HepG2 (cell line): ENCODE results near the gene TSSK3. TPM values are rescaled to one million over a fixed set of nuclear protein-coding genes. Genes with fewer than 3 reads are reported as not detected.

Experiments used
- BCL6 ChIP-seq: IDR thresholded peaks from 2 replicates; pipeline ENCODE4 v1.6.1; 2016; ENCODE audit warnings: missing genetic modification reagents, missing compliant biosample characterization
- FOSL1 ChIP-seq: sonication (generic); formaldehyde crosslinking; IDR thresholded peaks from 2 replicates; pipeline ENCODE4 v1.9.0; 2021; ENCODE audit warnings: missing genetic modification reagents, borderline replicate concordance
- FOXM1 ChIP-seq: sonication (generic); formaldehyde crosslinking; IDR thresholded peaks from 2 replicates; pipeline ENCODE4 v1.5.0; 2020; ENCODE audit warnings: missing genetic modification reagents
- GABPB1 ChIP-seq: IDR thresholded peaks from 2 replicates; pipeline ENCODE4 v1.6.1; 2016; ENCODE audit warnings: mild to moderate bottlenecking, missing genetic modification reagents, moderate library complexity, missing compliant biosample characterization
- HDAC6 ChIP-seq: fragments of 200-600 bp; sonication (generic); IDR thresholded peaks from 2 replicates; pipeline ENCODE4 v1.7.0; 2017; ENCODE audit warnings: mild to moderate bottlenecking, antibody characterized with exemption, low read length, low read depth
- HMG20B ChIP-seq: conservative IDR thresholded peaks from 2 replicates; pipeline ENCODE4 v1.6.1; 2016; ENCODE audit warnings: missing genetic modification reagents, missing compliant biosample characterization
- JUND ChIP-seq: sonication (generic); formaldehyde crosslinking; IDR thresholded peaks from 2 replicates; pipeline ENCODE4 v1.8.0; 2022; ENCODE audit warnings: mild to moderate bottlenecking, missing genetic modification reagents
- MED13 ChIP-seq: sonication (generic); formaldehyde crosslinking; IDR thresholded peaks from 2 replicates; pipeline ENCODE4 v1.5.0; 2020; ENCODE audit warnings: missing genetic modification reagents
- NCOR1 ChIP-seq: fragments of 200-600 bp; sonication (generic); IDR thresholded peaks from 2 replicates; pipeline ENCODE4 v1.7.0; 2017; ENCODE audit warnings: antibody characterized with exemption, low read length, borderline replicate concordance
- PAX8 ChIP-seq: sonication (generic); formaldehyde crosslinking; IDR thresholded peaks from 2 replicates; pipeline ENCODE4 v1.8.0; 2022; ENCODE audit warnings: mild to moderate bottlenecking, missing genetic modification reagents, borderline replicate concordance
- POLR2A ChIP-seq, 2 experiments: IDR thresholded peaks; 2 replicates each; pipeline ENCODE4 v1.6.1; 2011; ENCODE audit warnings: low read depth in 2 of 2, low read length in 2 of 2, mild to moderate bottlenecking in 1 of 2, moderate library complexity in 1 of 2; ENCODE audit not compliant: insufficient read depth in 1 of 2
- POLR2AphosphoS2 ChIP-seq: IDR thresholded peaks from 2 replicates; pipeline ENCODE4 v1.6.1; 2011; ENCODE audit warnings: low read depth, low read length, improper control_type of control experiment
- RARG ChIP-seq: sonication (generic); formaldehyde crosslinking; IDR thresholded peaks from 2 replicates; pipeline ENCODE4 v1.4.0; 2020; ENCODE audit warnings: low read depth, mild to moderate bottlenecking, missing genetic modification reagents
- RBM39 ChIP-seq: fragments of 200-400 bp; formaldehyde crosslinking; IDR thresholded peaks from one replicate; pipeline ENCODE4 v1.6.1; 2018; ENCODE audit warnings: antibody characterized with exemption, mild to moderate bottlenecking, low read depth, low read length; ENCODE audit not compliant: poor library complexity, severe bottlenecking
- SNAPC2 ChIP-seq: sonication (generic); formaldehyde crosslinking; IDR thresholded peaks from 2 replicates; pipeline ENCODE4 v1.8.1; 2022; ENCODE audit warnings: mild to moderate bottlenecking, missing genetic modification reagents
- SOX13 ChIP-seq, 3 experiments: fragments of 450-650 bp in 1 of 3; sonication (generic) in 1 of 3; formaldehyde crosslinking in 1 of 3; IDR thresholded peaks in 2 of 3; conservative IDR thresholded peaks in 1 of 3; 2 replicates each; pipeline versions ENCODE4 v1.5.0 to v1.6.1; 2016 to 2020; ENCODE audit warnings: antibody characterized with exemption in 1 of 3, mild to moderate bottlenecking in 1 of 3, missing compliant biosample characterization in 1 of 3, missing genetic modification reagents in 1 of 3, moderate library complexity in 1 of 3
- SRSF9 ChIP-seq: fragments of 200-400 bp; formaldehyde crosslinking; IDR thresholded peaks from 2 replicates; pipeline ENCODE4 v1.6.1; 2018; ENCODE audit warnings: borderline replicate concordance, mild to moderate bottlenecking, low read depth, low read length; ENCODE audit not compliant: insufficient read depth, poor library complexity, severe bottlenecking
- ZNF230 ChIP-seq: sonication (generic); formaldehyde crosslinking; IDR thresholded peaks from 2 replicates; pipeline ENCODE4 v1.4.0; 2020; ENCODE audit warnings: mild to moderate bottlenecking, missing genetic modification reagents
- ZNF34 ChIP-seq: sonication (generic); formaldehyde crosslinking; IDR thresholded peaks from 2 replicates; pipeline ENCODE4 v1.4.0; 2020; ENCODE audit warnings: mild to moderate bottlenecking, missing genetic modification reagents, borderline replicate concordance
- ZNF766 ChIP-seq: sonication (generic); formaldehyde crosslinking; IDR thresholded peaks from 2 replicates; pipeline ENCODE4 v1.5.0; 2020; ENCODE audit warnings: missing genetic modification reagents, borderline replicate concordance
- polyA plus RNA-seq, 8 experiments: library from polyadenylated mRNA; depleted of rRNA in 3 of 8; stranded (reverse) in 7 of 8; unstranded in 1 of 8; fragments of >200 nt; fragmentation: Illumina TruSeq in 4 of 8; extraction: Trizol in 4 of 8; gene quantifications; 2 replicates each; pipeline versions ENCODE4 v1.2.1 to v1.2.3, GENCODE V29; 2011 to 2016; ENCODE audit warnings: low read depth in 4 of 8, missing spikeins in 1 of 8, mixed read lengths in 1 of 8; ENCODE audit not compliant: insufficient read depth in 1 of 8
- total RNA-seq, 5 experiments: library from RNA; depleted of rRNA; stranded (reverse); fragments of >200 nt; fragmentation: Illumina TruSeq; extraction: Trizol; gene quantifications; 2 replicates each; pipeline ENCODE4 v1.2.3, GENCODE V29; 2016; ENCODE audit warnings: low read depth in 1 of 5
- TF ChIP-seq, protein P1 (sequence below): sonication (generic); formaldehyde crosslinking; IDR thresholded peaks from 2 replicates; pipeline ENCODE4 v1.5.1; 2020; ENCODE audit warnings: missing genetic modification reagents, mild to moderate bottlenecking, borderline replicate concordance
- TF ChIP-seq, protein P2 (sequence below): sonication (generic); formaldehyde crosslinking; IDR thresholded peaks from 2 replicates; pipeline ENCODE4 v1.5.0; 2020; ENCODE audit warnings: mild to moderate bottlenecking, missing genetic modification reagents, borderline replicate concordance
- TF ChIP-seq, protein P3 (sequence below): sonication (generic); formaldehyde crosslinking; IDR thresholded peaks from 2 replicates; pipeline ENCODE4 v1.9.0; 2022; ENCODE audit warnings: missing genetic modification reagents, mild to moderate bottlenecking, borderline replicate concordance

Gene TSSK3
- total and polyA plus RNA-seq, 2 of the 13 experiments (the other 11 are each of a cell fraction or from before 2014, with no cell fraction given), result 1.0 to 1.1 TPM

DNA sequence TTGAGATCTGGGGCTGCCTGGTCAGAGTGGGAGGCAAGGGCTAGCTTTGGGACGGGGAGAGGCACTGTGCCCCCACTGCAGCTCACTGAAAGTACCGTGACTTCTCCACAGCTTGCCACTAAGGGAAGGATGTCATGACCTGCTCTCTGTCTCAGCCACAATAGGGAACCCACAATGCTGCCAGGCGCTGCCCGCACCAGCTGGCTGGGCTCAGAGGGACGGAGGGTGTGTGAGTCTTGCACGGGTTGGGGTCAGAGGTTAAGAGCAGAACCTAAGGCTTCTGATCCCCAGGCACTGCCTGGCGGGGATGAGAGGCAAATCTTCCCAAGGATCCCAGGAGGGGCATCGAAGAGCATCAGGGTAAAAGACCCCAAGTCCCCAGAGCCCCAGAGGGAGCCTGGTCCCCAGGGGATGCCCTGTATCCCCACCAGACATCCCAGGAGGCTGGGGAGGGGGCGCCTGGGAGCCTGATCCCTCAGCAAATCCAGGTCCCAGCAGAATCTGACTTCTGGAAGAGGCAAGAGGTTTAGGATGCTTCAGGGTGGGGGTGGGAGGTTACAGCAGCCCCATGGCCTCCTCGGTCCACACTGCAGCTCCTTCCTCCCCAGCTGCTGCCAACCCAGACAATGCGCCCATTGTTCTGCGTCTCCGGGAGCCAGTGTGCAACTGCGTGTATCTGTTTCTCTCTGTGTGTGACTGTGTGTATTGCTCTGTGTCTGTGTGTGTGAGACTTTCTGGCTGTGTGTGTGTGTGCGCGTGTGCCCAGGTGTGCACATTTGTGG lies 24.3 kb upstream of the TSSK3 start (continued):
- peak; percentile 32 for TF ChIP-seq RBM39
- TF ChIP-seq POLR2AphosphoS2, result no peak
- no peak for TF ChIP-seq HMG20B (CRISPR knock-in tag)
- no peak for TF ChIP-seq JUND
- TF ChIP-seq, protein P1, sequence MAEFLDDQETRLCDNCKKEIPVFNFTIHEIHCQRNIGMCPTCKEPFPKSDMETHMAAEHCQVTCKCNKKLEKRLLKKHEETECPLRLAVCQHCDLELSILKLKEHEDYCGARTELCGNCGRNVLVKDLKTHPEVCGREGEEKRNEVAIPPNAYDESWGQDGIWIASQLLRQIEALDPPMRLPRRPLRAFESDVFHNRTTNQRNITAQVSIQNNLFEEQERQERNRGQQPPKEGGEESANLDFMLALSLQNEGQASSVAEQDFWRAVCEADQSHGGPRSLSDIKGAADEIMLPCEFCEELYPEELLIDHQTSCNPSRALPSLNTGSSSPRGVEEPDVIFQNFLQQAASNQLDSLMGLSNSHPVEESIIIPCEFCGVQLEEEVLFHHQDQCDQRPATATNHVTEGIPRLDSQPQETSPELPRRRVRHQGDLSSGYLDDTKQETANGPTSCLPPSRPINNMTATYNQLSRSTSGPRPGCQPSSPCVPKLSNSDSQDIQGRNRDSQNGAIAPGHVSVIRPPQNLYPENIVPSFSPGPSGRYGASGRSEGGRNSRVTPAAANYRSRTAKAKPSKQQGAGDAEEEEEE (CRISPR knock-in tag), result no peak
- no peak for TF ChIP-seq HDAC6
- TF ChIP-seq PAX8 (CRISPR knock-in tag), result no peak
- peak; percentile 28; the same call in 1 of the 2 replicates for TF ChIP-seq ZNF230 (CRISPR knock-in tag)
- TF ChIP-seq SRSF9, result no peak
- no peak for TF ChIP-seq ZNF34
- TF ChIP-seq SNAPC2 (CRISPR knock-in tag), result no peak
- TF ChIP-seq, protein P2, sequence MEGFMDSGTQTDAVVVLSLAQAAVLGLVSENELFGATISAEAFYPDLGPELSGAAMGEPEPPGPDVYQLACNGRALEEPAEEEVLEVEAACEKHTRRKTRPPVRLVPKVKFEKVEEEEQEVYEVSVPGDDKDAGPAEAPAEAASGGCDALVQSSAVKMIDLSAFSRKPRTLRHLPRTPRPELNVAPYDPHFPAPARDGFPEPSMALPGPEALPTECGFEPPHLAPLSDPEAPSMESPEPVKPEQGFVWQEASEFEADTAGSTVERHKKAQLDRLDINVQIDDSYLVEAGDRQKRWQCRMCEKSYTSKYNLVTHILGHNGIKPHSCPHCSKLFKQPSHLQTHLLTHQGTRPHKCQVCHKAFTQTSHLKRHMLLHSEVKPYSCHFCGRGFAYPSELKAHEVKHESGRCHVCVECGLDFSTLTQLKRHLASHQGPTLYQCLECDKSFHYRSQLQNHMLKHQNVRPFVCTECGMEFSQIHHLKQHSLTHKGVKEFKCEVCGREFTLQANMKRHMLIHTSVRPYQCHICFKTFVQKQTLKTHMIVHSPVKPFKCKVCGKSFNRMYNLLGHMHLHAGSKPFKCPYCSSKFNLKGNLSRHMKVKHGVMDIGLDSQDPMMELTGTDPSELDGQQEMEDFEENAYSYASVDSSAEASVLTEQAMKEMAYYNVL (CRISPR knock-in tag), result peak; percentile 52; the same call in 1 of the 2 replicates
- no peak for TF ChIP-seq GABPB1 (CRISPR knock-in tag)
- TF ChIP-seq NCOR1, result no peak; the same call in 1 of the 2 replicates
- TF ChIP-seq ZNF766 (CRISPR knock-in tag), result no peak
- no peak for TF ChIP-seq RARG (CRISPR knock-in tag)
- no peak for TF ChIP-seq BCL6 (CRISPR knock-in tag)
- TF ChIP-seq FOSL1 (CRISPR knock-in tag), result no peak
- TF ChIP-seq, protein P3, sequence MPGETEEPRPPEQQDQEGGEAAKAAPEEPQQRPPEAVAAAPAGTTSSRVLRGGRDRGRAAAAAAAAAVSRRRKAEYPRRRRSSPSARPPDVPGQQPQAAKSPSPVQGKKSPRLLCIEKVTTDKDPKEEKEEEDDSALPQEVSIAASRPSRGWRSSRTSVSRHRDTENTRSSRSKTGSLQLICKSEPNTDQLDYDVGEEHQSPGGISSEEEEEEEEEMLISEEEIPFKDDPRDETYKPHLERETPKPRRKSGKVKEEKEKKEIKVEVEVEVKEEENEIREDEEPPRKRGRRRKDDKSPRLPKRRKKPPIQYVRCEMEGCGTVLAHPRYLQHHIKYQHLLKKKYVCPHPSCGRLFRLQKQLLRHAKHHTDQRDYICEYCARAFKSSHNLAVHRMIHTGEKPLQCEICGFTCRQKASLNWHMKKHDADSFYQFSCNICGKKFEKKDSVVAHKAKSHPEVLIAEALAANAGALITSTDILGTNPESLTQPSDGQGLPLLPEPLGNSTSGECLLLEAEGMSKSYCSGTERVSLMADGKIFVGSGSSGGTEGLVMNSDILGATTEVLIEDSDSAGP (CRISPR knock-in tag), result no peak
- no peak for TF ChIP-seq MED13 (CRISPR knock-in tag)
- TF ChIP-seq FOXM1 (CRISPR knock-in tag), result no peak
- TF ChIP-seq SOX13 (IDR thresholded peaks at IDR 0.05), result no peak
- peak in 1 of 2 experiments; percentile 89; a peak in 2 of 4 replicates for TF ChIP-seq SOX13 (CRISPR knock-in tag; conservative IDR thresholded peaks at IDR 0.05 in 1 of 2, IDR thresholded peaks at IDR 0.05 in 1 of 2)
- TF ChIP-seq POLR2A (IDR thresholded peaks at IDR 0.05; ENCODE audit: insufficient read depth in 1 of 2, low read depth in 2 of 2, low read length in 2 of 2), result no peak
